DND-41 (cell line): ENCODE results near the gene GALK1.

Experiments
- ATAC-seq: fragments of 200-7000 bp; cut with Tn5 transposase; 3 replicates; pipeline ENCODE4 v1.9.1; 2021; ENCODE audit warnings: low read depth; ENCODE audit not compliant: insufficient read depth
- DNase-seq: peaks from one replicate; pipeline ENCODE4 v3.0.0-alpha.2; 2020
- H2AFZ ChIP-seq: 2 replicates; pipeline ENCODE4 v1.6.0; 2012; ENCODE audit warnings: low read depth, low read length
- H3K27ac ChIP-seq: 2 replicates; pipeline ENCODE4 v1.5.1; 2012; ENCODE audit warnings: low read length, inconsistent platforms
- H3K27me3 ChIP-seq: fragments of 200-600 bp; sonication (generic); 2 replicates; pipeline ENCODE4 v1.6.0; 2012; ENCODE audit warnings: low read length, mild to moderate bottlenecking, inconsistent platforms; ENCODE audit not compliant: insufficient read depth, poor library complexity
- H3K36me3 ChIP-seq: 2 replicates; pipeline ENCODE4 v1.5.1; 2012; ENCODE audit warnings: low read length, inconsistent platforms; ENCODE audit not compliant: insufficient read depth
- H3K4me1 ChIP-seq: 2 replicates; pipeline ENCODE4 v1.5.1; 2012; ENCODE audit warnings: mild to moderate bottlenecking, low read length; ENCODE audit not compliant: insufficient read depth
- H3K4me2 ChIP-seq: 2 replicates; pipeline ENCODE4 v1.6.0; 2012; ENCODE audit warnings: mild to moderate bottlenecking, moderate library complexity, low read length, inconsistent platforms; ENCODE audit not compliant: insufficient read depth
- H3K4me3 ChIP-seq, 2 experiments: fragments of 200-600 bp in 1 of 2; shearing (Covaris generic) in 1 of 2; 2 replicates each; pipeline ENCODE4 v1.5.1; 2012 to 2016; ENCODE audit warnings: inconsistent platforms in 2 of 2, low read length in 2 of 2, mild to moderate bottlenecking in 2 of 2, low read depth in 1 of 2, moderate library complexity in 1 of 2
- H3K79me2 ChIP-seq: 2 replicates; pipeline ENCODE4 v1.6.0; 2012; ENCODE audit warnings: low read length, inconsistent platforms; ENCODE audit not compliant: insufficient read depth
- H3K9ac ChIP-seq: 2 replicates; pipeline ENCODE4 v1.6.0; 2012; ENCODE audit warnings: low read depth, mild to moderate bottlenecking, inconsistent platforms, low read length, moderate library complexity
- H3K9me3 ChIP-seq: 2 replicates; pipeline ENCODE4 v1.5.1; 2012; ENCODE audit warnings: low read length, moderate library complexity, mild to moderate bottlenecking, inconsistent platforms; ENCODE audit not compliant: insufficient read depth, severe bottlenecking
- H4K20me1 ChIP-seq: 2 replicates; pipeline ENCODE4 v1.6.0; 2012; ENCODE audit warnings: low read length; ENCODE audit not compliant: insufficient read depth
- EZH2 ChIP-seq: IDR thresholded peaks from 3 replicates; pipeline ENCODE4 v1.6.1; 2012; ENCODE audit warnings: borderline replicate concordance, low read depth, mild to moderate bottlenecking, moderate library complexity, low read length, inconsistent platforms; ENCODE audit not compliant: severe bottlenecking
- TF ChIP-seq, protein P1 (sequence below): IDR thresholded peaks from 2 replicates; pipeline ENCODE4 v1.5.1; 2012; ENCODE audit warnings: borderline replicate concordance, low read length, moderate library complexity, mild to moderate bottlenecking; ENCODE audit not compliant: poor library complexity, severe bottlenecking; ENCODE audit errors: extremely low read depth

The GALK1 gene

DNA sequence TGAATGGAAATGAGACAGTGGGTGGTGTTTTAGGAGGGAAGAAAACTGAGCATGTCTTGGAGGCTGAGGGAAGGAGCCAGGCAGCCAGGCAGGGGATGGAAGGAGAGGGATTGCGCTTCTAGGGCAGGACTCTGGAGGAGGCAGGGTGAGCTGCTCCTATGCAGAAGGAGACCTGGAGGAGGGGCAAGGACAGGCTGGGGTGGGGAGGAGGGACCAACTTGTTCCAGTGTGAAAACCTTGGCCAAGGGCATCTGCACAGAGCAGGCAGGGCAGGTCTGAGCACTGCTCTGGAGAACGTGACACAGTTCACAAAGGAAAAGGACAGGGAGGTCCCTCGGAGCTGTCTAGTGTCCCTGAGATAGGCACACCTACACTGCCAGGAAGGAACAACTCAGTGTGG is 5.5 kb downstream of the GALK1 start:
- no peaks in the 10 kb centered on the region for H3K27me3 ChIP-seq
- H3K79me2 ChIP-seq = no peaks in the 10 kb centered on the region
- peaks cover 18% of the 10 kb centered on the region for H3K4me1 ChIP-seq
- H2AFZ ChIP-seq = no peak overlapping the region
- no peak overlapping the region for H3K27ac ChIP-seq
- peaks cover 18% of the 10 kb centered on the region for H3K36me3 ChIP-seq
- H4K20me1 ChIP-seq = 0 out of 2 replicates have a peak, but pooled peaks cover 4% of the 10 kb centered on the region
- no peak overlapping the region for H3K4me3 ChIP-seq
- H3K9me3 ChIP-seq = no peaks in the 10 kb centered on the region
- no peak overlapping the region for H3K9ac ChIP-seq
- DNase-seq = no peak
- no peak for ATAC-seq
- no peak for TF ChIP-seq EZH2
- TF ChIP-seq, protein P1, sequence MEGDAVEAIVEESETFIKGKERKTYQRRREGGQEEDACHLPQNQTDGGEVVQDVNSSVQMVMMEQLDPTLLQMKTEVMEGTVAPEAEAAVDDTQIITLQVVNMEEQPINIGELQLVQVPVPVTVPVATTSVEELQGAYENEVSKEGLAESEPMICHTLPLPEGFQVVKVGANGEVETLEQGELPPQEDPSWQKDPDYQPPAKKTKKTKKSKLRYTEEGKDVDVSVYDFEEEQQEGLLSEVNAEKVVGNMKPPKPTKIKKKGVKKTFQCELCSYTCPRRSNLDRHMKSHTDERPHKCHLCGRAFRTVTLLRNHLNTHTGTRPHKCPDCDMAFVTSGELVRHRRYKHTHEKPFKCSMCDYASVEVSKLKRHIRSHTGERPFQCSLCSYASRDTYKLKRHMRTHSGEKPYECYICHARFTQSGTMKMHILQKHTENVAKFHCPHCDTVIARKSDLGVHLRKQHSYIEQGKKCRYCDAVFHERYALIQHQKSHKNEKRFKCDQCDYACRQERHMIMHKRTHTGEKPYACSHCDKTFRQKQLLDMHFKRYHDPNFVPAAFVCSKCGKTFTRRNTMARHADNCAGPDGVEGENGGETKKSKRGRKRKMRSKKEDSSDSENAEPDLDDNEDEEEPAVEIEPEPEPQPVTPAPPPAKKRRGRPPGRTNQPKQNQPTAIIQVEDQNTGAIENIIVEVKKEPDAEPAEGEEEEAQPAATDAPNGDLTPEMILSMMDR = no peak
- H3K4me2 ChIP-seq = no peak overlapping the region

DNA sequence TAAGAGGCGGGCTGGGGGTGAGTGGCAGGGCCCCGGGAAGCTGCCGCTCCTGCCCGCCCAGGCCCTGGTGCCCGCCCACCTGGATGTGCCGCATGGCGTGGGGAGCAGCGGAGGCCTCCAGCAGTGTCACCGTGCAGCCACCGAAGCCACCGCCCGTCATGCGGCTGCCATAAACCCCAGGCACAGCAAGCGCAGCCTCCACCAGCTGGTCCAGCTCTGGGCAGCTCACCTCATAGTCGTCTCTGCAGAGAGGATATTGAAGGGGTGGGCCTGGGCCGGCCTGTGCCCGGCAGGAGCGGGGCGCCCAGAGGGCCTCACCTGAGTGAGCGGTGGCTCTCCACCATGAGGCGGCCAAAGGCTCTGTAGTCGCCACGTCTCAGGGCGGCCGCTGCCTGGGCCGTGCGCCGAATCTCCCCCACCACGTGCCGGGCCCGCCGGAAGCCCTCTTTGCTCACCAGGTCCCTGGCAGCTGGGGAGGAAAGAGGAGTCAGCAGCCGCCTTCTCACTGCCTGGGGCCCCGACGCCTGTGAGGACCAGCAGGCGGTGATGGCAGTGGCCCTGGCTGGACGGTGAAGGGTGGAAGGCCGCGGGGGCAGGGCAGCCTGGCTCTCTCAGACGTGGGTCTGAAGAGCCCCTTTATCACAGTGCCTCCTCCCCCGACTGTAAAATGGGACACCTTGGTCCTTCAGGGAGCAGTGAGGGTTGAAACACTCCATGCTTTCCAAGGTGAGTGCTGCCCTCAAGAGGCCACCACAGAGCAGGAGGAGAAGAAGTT is 6.7 kb downstream of the GALK1 start:
- Histone ChIP-seq H4K20me1 (no peaks in the 10 kb centered on the region), H3K9me3 (no peaks in the 10 kb centered on the region), H3K9ac (no peak overlapping the region), H3K4me3 (no peak overlapping the region), H2AFZ (no peak overlapping the region), H3K4me2 (no peak overlapping the region), H3K4me1 (peaks cover 18% of the 10 kb centered on the region), H3K27me3 (no peaks in the 10 kb centered on the region), H3K27ac (no peak overlapping the region), H3K79me2 (no peaks in the 10 kb centered on the region), H3K36me3 (peaks cover 18% of the 10 kb centered on the region)
- ATAC-seq (no peak), DNase-seq (no peak)
- TF ChIP-seq, protein P1 = peak; percentile 52
- no peak for TF ChIP-seq EZH2

DNA sequence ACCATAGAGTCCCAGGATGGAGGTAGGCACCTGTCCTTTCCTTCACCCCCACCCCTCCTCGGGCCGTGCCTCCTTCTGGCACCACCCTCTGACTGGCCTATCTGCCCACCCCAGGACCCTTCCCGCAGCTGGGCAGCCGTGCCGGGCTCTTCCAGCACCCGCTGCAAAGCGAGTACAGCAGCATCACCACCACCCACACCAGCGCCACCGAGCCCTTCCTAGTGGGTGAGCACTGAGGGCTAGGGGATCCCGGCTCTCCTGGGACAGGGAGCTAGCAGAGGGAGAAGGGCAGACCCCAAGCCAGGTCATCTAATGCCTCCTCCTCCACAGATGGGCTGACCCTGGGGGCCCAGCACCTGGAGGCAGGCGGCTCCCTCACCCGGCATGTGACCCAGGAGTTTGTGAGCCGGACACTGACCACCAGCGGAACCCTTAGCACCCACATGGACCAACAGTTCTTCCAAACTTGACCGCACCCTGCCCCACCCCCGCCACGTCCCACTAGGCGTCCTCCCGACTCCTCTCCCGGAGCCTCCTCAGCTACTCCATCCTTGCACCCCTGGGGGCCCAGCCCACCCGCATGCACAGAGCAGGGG is 7.8 kb downstream of the GALK1 start:
- ATAC-seq (no peak), DNase-seq (no peak)
- Histone ChIP-seq H3K79me2 (no peaks in the 10 kb centered on the region), H3K9me3 (no peaks in the 10 kb centered on the region), H3K9ac (no peak overlapping the region), H2AFZ (no peak overlapping the region), H4K20me1 (no peaks in the 10 kb centered on the region), H3K4me1 (peaks cover 20% of the 10 kb centered on the region), H3K36me3 (peaks cover 11% of the 10 kb centered on the region), H3K4me3 (no peak overlapping the region), H3K27ac (no peak overlapping the region), H3K27me3 (no peaks in the 10 kb centered on the region), H3K4me2 (no peak overlapping the region)
- TF ChIP-seq EZH2 = no peak
- TF ChIP-seq, protein P1 = no peak
